ENCODE results near the gene KIF2C.
"Not testable (repeated sequence)": the region's sequence is repeated elsewhere in the genome, so short reads cannot be mapped to it uniquely, and the experiment has no call there.

KIF2C gene

GRCh38 chr1:44719318-44719717 is 20.3 kb upstream of the KIF2C start:
- DNase-seq, result no peak

DNA sequence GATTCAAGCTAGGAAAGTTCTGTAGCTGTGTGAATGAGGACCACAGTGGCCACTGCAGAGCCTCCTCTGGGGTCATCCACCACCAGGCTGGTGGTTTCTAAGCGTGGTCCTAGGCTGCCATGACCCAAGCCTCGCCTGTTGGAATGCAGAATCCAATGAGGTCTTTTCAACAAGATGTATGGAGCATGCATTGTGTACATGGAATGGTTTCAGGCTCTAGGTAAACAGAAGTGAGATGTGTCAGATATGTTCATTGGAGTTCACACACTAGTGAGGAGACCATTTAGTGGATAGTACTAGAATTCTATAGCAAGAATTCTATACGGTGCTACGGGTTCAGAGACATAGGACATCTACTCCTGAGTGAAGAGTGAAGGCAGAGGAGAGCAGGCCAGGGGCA is 19.4 kb upstream of the KIF2C start:
- no peak for DNase-seq

DNA sequence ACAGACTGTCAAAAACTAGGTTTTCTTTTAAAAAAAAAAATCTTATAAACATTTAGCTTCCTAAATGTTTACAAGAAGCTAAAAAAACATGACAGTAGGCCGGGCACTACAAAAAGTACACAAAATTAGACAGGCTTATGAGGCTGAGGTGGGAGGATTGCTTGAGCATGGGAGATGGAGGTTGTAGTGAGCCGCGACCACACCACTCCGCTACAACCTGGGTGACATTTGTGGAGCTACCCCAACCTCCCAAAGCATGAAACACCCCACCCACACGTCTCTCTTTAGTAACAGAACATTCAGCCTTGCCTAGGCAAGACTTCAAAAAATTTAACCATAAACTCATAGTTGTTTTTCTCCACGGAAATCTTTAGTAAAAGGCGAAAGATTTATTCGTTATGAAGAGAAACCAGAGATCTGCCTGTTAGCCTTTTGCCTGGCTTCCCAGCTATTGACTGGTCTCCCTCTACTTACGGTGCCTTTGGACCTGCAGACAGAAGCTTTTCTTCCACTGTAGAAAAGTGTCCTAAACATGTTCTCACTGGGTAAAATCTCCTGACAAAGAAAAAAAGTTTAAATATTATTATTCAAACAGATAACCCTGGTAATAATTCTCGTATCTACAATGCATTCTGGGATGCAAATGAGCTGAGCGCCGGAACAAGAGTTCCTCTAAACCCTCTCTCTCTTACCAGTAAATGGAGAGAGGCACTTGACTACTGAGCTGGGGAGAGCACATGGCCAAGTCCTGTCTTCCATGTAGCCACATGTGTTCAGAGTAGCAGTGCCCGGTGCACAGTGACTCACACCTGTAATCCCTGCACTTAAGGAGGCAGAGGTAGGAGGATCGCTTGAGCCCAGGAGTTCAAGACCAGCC is 17.9 kb upstream of the KIF2C start:
- peak; percentile 98 to 99 for DNase-seq

DNA sequence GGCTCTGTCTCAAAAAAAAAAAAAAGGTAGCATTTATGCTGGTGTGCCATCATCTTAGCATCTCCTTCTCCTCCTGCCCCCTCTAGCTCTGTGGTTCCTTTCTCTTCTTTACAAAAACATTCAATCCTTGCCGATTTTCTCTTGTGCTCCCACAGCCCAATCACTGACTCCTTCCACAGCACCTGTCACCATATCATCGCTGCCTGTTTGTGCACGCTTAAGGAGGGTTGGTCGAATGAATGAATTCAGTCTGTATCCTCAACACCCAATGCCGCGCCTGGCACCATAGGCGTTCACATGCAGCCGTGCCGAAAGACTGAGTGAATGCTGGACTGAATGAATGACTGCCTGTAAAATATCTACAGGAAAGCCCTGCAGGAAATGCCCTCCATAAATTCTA is 16.6 kb upstream of the KIF2C start:
- no peak for DNase-seq

DNA sequence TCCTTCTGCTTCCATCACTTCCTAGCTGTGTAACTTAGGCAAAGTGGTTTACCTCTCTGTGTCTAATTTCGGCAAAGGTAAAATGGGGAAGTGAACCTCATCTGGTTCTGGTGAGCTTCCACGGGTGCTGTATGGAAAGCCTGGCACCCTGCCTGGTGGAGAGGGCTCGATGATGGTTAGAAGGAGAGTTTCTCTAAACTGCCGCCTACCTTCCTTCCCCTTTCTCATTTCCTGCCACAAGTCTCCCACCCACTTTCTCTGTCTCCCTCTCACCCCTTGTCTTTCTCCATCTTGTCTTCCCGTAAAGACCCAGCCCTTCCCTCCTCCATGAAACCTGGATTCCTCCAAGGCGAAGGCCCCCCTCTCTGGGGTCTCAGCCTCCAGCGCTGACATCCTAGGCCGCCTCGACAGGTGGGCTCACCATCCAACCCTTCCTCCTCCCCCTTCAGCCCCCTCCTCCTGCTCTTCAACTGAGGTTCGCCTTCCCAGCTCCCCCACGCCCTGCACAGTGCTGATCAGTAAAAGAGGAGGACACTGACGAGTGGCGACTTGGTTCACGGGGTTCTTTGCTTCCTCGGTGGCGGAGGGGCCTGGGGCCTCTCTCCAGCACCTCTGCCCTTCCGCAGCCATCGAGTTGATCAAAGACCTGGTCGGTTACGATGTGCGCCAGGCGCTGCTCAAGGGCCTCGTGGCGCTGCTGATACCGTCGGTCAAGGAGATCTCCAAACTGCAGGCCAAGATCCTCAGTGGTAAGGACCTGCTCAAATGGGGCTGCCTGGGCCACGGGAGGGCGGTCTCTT is 15.9 kb upstream of the KIF2C start:
- peak; percentile 82 to 85 for DNase-seq

GRCh38 chr1:44724296-44724954 is 15.2 kb upstream of the KIF2C start:
- DNase-seq, result peak in 1 of 2 donors; percentile 52

DNA sequence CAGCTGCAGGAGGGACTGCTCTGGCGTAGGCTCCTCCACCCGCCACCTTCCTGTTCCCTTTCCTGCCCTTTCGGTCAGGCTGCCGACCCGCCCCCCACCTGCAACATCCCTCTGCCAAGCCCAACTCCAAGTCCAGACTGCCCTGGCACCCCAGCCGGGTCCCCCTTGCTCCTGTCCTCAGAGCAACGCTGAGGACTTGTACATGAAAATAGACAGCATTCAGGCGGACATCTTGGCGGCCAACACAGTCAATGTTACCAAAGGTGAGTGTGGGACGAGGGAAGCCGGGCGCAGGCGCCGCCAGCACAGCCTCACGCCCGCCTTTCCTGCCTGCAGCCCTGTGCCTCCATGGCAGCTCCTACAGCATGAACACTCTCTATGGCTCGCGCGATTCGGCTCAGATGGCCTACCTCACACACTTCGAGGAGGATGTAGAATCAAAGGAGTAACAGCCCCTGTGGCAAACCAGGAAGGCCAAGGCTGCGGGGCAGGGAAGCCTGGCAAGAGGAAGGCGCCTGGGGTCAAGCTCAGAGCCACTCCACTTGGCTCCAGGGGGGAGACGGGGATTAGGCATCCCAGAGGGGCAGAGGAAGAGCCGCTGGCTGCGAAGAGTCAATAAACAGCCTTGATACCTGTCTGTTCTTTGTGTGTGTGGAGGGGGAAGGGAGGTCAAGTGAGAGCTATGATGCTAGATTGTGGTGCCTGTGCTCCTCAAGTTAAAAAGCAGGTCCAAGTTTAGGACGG is 14.5 kb upstream of the KIF2C start:
- DNase-seq, result no peak

DNA sequence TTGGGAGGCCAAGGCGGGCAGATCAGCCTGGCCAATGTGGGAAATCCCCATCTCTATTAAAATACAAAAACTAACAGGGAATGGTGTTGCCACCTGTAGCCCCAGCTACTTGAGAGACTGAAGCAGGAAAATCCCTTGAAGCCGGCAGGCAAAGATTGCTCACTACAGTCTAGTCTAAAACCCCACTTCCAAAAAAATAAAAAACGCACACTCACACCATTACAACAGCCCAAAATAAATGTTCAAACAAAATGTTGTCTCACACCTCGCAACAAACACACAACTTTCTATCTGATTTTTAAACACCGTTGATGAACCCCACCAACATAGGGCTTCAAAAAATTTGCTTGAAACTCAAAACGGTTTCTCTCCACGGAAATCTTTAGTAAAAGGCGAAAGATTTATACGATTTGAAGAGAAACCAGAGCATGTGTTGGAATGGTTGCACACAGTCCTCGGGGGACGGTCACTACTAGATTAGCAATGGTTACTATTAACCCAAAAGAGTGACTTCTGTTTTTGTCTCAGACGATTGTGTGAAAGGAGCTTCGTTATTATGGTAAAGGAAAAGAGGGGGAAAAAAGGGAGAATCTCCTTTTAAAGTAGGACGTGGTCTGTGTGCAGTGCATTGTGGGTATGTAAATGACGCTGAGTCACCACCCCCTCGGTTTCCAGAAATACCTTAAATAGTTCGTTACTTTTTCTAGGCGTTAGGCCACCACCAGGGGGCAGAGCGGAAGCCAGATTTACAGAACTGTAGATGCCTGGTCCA is 8.7 kb upstream of the KIF2C start, which contains the start of gene RNU5D-1:
RNU5D-1 (minus strand) TSS at position 430 of the 772 bp plus-strand sequence.
- DNase-seq, result peak; percentile 97 to 99

DNA sequence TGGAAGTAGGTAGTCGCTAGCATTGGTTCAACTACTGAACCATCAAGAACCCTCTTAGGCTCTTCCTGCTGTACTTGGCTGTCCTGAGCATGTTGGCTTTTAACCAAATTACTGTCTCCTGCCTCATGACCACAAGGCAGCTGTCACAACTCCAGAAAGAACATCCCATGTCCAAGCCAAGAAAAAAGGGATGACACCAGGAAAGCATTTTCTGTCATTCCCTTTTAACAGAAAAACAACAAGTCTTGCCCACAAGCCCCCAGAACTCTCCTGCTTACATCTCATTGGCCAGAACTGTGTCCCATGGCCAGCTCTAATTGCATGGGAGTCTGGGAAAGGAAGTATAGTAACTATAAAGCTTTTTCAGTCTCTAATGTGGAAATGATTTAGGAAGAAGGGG is 6.3 kb upstream of the KIF2C start:
- DNase-seq, result no peak

- no peak for DNase-seq
Measured at GRCh38 chr1:44733784-44734183, 5.9 kb upstream of the KIF2C start.

DNA sequence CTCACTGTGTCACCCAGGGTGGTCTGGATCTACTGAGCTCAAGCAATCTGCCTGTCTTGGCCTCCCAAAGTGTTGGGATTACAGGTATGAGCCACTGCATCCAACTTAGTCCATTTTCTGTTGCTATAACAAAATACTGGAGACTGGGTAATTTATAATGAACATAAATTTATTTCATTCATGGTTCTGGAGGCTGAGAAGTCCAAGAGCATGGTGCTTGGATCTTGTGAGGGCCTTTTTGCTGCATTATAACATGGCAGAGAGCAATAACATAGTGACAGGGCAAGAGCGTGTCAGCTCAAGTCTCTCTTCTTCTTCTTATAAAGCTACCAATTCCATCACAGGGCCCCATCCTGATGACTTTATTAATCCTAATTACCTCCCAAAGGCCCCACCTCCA is 3.6 kb upstream of the KIF2C start:
- no peak for DNase-seq

- DNase-seq, result not testable (repeated sequence)
Measured at GRCh38 chr1:44738953-44739306, 707 bp upstream of the KIF2C start.

DNA sequence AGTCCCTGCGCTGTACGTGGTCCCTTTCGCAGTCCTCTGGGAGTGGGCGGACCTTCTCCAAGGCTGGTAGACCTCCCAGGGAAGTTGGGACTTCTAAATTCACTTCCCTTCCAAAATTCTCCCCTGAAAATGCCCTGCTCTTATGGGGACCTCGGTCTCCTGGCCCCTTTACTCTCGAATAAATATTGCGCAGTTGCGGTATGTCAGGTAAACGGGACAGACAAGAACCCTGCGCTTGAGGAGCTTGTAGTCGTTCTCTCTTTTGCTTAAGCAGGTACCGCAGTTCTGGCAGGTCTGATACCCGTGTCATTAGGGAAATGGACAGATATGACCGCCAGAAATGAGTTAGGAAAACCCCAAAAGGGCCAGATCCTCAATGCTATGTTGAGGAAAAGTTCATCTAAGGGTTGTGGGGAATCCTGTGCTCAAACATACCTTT is 561 bp downstream of the KIF2C start:
- no peak for DNase-seq

DNA sequence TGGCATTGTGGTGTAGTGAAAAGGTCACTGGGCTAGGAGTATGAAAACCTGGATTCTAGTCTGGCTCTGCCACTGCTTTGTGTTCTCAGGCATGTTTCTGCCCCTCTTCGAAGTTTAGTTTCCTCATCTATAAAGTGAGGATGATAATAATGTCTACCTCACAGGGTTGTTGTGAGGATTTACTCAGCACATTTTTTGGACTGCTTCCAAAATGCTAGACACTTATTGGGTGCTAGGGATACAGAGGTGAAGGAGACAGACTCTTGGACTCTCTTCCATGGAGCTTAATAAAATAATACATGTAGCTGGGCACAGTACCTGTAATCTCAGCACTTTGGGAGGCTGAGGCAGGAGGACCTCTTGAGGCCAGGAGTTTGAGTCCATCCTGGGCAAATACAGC is 3.6 kb downstream of the KIF2C start:
- DNase-seq, result no peak

DNA sequence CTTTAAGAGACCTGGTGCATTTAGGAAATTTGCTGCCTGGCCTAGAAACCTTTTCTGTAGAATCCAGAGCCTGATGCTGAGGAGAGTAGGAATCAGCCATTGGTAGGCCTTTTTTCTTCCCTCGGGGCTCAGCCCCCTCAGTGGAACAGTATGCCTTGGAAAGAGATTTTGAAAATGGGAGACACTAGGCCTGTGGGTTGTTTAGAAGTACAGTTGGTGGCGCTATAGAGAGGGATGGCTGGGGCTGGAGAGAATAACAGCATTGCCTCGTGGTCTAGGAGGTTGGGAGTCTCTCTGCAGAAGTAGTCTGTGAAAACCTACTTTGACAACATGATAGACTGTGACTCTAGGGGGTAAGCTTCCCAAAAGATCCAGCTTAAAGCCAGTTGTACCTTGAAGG is 8.2 kb downstream of the KIF2C start:
- DNase-seq, result no peak

- DNase-seq, result no peak
Measured at GRCh38 chr1:44757420-44757819, 17.8 kb downstream of the KIF2C start.

DNA sequence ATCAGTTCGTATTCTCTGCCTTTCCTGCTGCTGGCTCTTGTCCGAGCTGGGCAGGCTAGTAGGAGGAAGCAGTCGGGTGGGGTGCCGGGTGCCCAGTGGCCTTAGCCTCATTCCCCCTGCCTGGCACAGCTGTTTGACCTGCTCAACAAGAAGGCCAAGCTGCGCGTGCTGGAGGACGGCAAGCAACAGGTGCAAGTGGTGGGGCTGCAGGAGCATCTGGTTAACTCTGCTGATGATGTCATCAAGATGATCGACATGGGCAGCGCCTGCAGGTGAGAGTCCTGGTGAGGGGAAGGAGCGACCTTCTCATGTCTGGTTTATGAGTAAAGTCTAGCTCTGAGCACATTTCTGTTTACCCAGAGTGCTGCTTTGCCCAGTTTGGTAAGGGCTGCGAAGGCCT is 19.4 kb downstream of the KIF2C start:
- DNase-seq, result no peak

DNA sequence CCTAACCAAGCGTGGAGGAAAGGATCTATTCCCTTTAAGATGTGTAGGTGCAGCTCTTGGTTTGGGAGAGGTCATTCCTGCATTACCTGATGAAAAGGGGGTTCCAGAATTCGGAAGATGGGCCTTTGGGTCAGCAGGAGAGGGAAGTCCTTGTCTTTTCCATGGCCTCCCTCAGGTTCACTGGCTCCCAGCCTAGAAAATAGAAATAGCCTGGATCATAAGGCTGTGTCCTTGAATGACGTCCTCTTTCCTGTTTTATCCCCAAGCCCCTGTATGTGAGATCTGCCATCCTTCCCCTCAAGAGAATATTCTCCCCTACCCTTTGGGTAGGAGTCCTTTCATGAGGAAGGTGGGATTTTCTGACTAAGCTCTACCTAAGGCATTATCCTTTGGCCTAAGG is 21.2 kb downstream of the KIF2C start:
- no peak for DNase-seq

DNA sequence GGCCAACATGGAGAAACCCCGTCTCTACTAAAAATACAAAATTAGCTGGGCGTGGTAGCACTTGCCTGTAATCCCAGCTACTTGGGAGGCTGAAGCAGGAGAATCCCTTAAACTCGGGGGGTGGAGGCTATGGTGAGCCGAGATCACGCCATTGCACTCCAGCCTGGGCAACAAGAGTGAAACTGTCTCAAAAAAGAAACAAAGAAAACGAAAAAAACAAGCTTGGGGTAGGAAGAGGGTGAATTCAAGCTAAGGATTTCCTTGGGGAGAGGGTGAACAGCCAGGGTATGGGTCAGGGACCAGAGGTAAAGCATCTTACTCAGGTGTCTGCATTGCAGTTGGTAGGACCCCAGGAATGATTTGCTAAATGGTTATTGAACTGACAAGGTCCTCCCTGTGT is 26.8 kb downstream of the KIF2C start:
- not testable (repeated sequence) for DNase-seq

DNA sequence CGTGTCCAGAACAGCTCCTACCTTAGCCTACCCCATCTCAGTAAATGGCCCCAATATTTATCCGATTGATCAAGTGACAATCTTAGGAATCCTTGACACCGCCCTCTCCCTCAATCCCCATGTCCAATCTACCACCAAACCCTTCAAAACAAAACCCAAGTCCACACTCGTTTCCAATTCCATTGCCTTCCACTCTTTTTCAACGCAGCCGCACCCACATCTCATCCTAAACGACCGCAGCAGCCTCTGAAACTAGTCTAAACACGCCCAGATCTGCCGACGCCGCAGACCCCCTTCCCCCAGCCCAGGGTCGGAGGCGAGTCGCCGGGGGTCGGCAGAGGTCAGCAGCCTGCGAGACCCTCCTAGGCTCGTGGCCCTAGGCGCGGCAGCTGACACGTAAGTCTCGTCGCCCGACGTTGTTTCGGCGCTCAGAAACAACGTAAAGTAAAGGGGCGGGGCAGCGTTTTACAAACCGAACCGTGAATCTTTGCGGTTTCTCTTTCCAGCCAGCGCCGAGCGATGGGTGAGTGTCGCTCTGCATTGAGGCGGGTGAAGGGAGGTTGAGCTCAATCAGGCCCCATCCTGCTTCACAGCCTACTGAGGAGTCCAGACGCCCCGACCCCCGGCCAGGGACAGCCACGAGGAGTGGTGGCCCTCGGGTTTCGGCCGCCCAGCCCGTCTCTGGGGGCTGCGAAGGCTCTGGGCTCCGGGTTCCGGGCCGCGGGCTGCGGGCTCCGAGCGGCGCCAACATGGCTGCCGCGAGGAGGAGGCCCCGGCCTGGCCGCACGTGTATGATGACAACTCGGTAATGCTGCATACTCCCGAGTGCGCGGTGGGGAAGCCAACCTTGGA is 35.7 kb downstream of the KIF2C start, which contains the start of gene RPS8:
RPS8 (plus strand) TSS at position 463 of the 852 bp plus-strand sequence; CDS start at position 520, 57 bp downstream.
- peak; percentile 95 for DNase-seq

Data from inflammatory macrophage (primary cell).